Measurements from ENCODE around the gene SPATA2L. TPM values are rescaled to one million over a fixed set of nuclear protein-coding genes. Genes with fewer than 3 reads are reported as not detected.
A peak's percentile ranks its signal among the peaks of the same experiment; 100 is the strongest.
"Not testable (repeated sequence)": the region's sequence is repeated elsewhere in the genome, so short reads cannot be mapped to it uniquely, and the experiment has no call there.

SPATA2L gene
- total and polyA plus RNA-seq, 7 experiments from 2014 or later: 7.0 to 32.2 (median 12.0) TPM

DNA sequence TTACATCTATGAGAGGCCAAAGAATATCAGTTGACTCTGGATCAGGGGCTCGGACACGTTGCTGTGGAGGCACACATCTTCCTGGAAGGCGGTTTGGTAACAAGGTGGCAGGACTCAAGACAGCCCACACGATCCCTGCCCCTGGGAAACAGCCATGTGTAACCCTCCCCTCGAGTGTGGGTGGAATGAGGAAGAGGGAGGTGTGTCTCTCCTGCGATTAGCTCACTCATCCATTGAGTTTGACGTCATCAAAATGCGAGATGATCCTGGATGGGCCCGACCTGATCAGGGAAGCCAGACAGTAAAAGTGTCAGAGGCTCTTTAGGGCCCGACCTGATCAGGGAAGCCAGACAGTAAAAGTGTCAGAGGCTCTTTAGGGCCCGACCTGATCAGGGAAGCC lies 37.3 kb downstream of the SPATA2L start:
- H3K4me1 ChIP-seq (ENCODE audit: control insufficient read depth in 2 of 2, insufficient read depth in 2 of 2, low read length in 2 of 2); H3K36me3 ChIP-seq (ENCODE audit: control insufficient read depth in 2 of 3, insufficient read depth in 3 of 3, low read length in 3 of 3); H3K27me3 ChIP-seq (ENCODE audit: control insufficient read depth in 2 of 2, insufficient read depth in 2 of 2, low read length in 2 of 2); H3K27me3 Mint-ChIP-seq; H3K27ac ChIP-seq (ENCODE audit: low read depth, low read length); CTCF ChIA-PET; H3K4me3 ChIP-seq (ENCODE audit: low read length); H3K9me3 ChIP-seq (ENCODE audit: control insufficient read depth in 2 of 3, low read length in 3 of 3); H3K27ac Mint-ChIP-seq; H3K4me3 Mint-ChIP-seq; ATAC-seq; H3K9me3 Mint-ChIP-seq; intact Hi-C loops (cut with micrococcal nuclease); DNase-seq: not testable (repeated sequence)
- POLR2A ChIA-PET: interaction anchor here (0.6 kb wide), 1 partner anchor 30 kb away, joined by 3 read pairs; no protein-coding TSS in a partner anchor
- Mint-ChIP-seq H3K4me1 (peaks cover 5 to 19% (median 14%) of the 10 kb centered on the region in 7 donors), H3K36me3 (peaks cover 7 to 26% (median 10%) of the 10 kb centered on the region in 5 donors)

- H3K27ac ChIP-seq (ENCODE audit: low read depth, low read length): no peak overlapping the region
- intact Hi-C loops (cut with micrococcal nuclease): no loop called here
- POLR2A ChIA-PET: no interaction called here
- H3K36me3 Mint-ChIP-seq: peaks cover 7 to 23% (median 10%) of the 10 kb centered on the region in 5 donors
- CTCF ChIA-PET: no interaction called here
- no peak overlapping the region for H3K4me3 ChIP-seq (ENCODE audit: low read length)
- H3K4me1 Mint-ChIP-seq: peaks cover 10 to 25% (median 19%) of the 10 kb centered on the region in 7 donors
- H3K27me3 Mint-ChIP-seq: no peaks in the 10 kb centered on the region
- H3K9me3 ChIP-seq (ENCODE audit: control insufficient read depth in 2 of 3, low read length in 3 of 3): no peaks in the 10 kb centered on the region
- peak overlapping the region in 1 of 9 donors; percentile 10 for H3K27ac Mint-ChIP-seq
- H3K27me3 ChIP-seq (ENCODE audit: control insufficient read depth in 2 of 2, insufficient read depth in 2 of 2, low read length in 2 of 2): no peaks in the 10 kb centered on the region
- H3K36me3 ChIP-seq (ENCODE audit: control insufficient read depth in 2 of 3, insufficient read depth in 3 of 3, low read length in 3 of 3): peaks cover 0 to 5% (median 0%) of the 10 kb centered on the region in 3 experiments
- peaks cover 6 to 16% of the 10 kb centered on the region in 2 donors for H3K4me1 ChIP-seq (ENCODE audit: control insufficient read depth in 2 of 2, insufficient read depth in 2 of 2, low read length in 2 of 2)
- ATAC-seq (no peak), DNase-seq (no peak)
- peak overlapping the region in 2 of 10 donors; percentile 13 to 78 for H3K4me3 Mint-ChIP-seq
- H3K9me3 Mint-ChIP-seq: no peaks in the 10 kb centered on the region
These were observed 40.3 kb downstream of the SPATA2L start for GRCh38 chr16:89661215-89661614.

DNA sequence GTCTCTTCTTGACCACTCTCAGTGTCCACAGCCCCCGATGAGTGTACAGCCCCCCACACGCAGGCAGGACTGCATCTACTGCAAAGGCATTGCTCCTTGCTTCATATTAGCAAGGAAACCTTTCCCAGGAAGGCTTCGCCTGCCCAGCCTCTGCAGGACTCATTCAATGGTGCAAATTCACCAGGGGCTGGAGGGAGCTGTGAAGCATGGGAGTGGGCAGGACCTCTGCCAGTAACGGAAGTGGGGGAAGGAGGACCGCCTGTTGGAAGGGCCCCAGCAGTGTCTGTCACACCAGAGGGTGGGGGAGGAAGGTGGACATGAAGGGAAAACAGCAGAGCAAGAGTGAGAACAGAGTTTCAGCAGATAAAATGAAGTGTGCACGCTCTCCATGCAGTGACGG lies 41.4 kb downstream of the SPATA2L start:
- DNase-seq: no peak
- Mint-ChIP-seq H3K4me3 (peak overlapping the region in 2 of 10 donors; percentile 20 to 34), H3K36me3 (peaks cover 7 to 23% (median 10%) of the 10 kb centered on the region in 5 donors), H3K4me1 (peaks cover 10 to 36% (median 26%) of the 10 kb centered on the region in 7 donors), H3K27ac (peak overlapping the region in 1 of 9 donors; percentile 45), H3K9me3 (no peaks in the 10 kb centered on the region), H3K27me3 (no peaks in the 10 kb centered on the region)
- Histone ChIP-seq H3K27me3 (ENCODE audit: control insufficient read depth in 2 of 2, insufficient read depth in 2 of 2, low read length in 2 of 2) (no peaks in the 10 kb centered on the region), H3K4me1 (ENCODE audit: control insufficient read depth in 2 of 2, insufficient read depth in 2 of 2, low read length in 2 of 2) (peaks cover 6 to 16% of the 10 kb centered on the region in 2 donors), H3K9me3 (ENCODE audit: control insufficient read depth in 2 of 3, low read length in 3 of 3) (no peaks in the 10 kb centered on the region), H3K4me3 (ENCODE audit: low read length) (no peak overlapping the region), H3K36me3 (ENCODE audit: control insufficient read depth in 2 of 3, insufficient read depth in 3 of 3, low read length in 3 of 3) (peaks cover 0 to 5% (median 0%) of the 10 kb centered on the region in 3 experiments), H3K27ac (ENCODE audit: low read depth, low read length) (no peak overlapping the region)
- intact Hi-C loops (cut with micrococcal nuclease): no loop called here
- ChIA-PET POLR2A (no interaction called here), CTCF (no interaction called here)
- ATAC-seq: no peak

DNA sequence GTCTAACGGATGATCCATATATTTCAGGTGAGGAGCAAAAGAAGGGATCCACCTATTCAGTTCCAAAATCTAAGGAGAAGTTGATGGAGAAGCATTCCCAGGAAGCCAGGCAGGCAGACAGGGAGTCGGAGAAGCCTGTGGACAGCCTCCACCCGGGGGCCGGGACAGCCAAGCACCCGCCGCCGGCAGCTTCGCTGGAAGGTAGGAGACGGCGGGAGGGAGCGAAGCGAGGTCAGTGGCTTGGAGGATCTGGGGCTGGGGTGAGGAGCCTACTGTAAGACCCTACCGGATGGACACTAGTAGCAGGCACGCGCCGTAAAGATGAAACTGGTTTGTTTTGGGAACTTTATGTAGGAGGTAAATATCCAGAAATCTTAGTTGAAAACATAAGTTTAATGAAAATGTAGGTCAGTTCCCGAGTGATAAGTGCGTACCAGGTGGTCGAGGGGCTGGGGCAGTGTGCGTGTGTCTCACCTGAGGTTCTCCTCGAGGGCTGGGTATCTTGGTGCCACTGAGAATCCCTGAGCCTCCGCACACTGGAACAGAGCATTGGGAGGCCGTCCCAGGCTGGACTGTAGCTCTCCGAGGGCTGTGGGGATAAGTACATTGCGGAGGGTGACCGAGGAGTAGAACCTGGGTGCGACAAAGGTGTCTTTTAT lies 43.2 kb downstream of the SPATA2L start:
- POLR2A ChIA-PET: interaction anchor here (1.3 to 2.7 kb wide), 3 partner anchors 29 to 418 kb away, joined by 3 to 13 read pairs (median 3); partner anchors contain the start of genes CDK10 and SPATA2L

DNA sequence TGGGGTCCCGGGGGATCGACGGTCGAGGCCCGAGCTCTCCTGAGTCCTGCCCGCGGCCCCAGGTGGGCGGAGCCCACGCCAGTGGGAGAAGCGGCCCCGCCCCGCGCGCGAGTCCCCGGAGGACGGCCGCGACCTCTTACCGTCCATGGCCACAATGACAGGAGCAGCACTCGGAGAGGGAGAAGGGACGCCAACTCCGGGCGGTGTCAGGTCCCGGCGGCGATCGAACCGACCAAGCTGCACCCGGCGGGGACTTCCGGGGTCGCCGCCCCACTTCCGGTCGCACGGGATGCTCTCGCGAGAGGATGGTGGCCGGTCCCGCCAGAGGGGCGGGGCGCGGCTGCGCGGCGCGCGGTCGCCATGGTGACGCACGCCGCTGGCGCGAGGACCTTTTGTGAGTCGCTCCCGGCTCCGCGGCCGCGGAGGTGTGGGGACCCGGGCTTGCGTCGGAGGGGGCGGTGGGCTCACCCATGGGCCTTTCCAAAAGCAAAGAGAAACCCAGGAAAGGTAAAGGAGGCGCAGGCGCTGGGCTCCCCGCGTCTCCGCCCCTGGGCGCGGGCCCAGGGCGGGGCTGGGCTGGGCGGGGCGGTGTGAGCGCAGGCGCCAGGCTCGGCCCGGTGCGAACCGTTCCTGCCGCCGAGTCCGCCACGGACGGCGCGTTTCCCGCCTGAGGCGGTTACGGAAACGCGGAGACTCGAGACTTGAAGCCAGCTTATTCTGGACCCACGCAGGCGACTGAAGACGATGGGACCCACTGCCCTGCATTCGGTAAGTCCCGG lies 43.9 kb downstream of the SPATA2L start, which contains the start of the genes CHMP1A and SPATA33:
Gene CHMP1A, minus strand, starts transcription at position 267 of the 779 bp plus-strand sequence. Its CDS starts 120 bp downstream, at position 147.
Gene SPATA33, plus strand, starts transcription at position 395 of the 779 bp plus-strand sequence. Its CDS starts 76 bp downstream, at position 471.
- no peaks in the 10 kb centered on the region for H3K9me3 Mint-ChIP-seq
- ChIA-PET POLR2A (interaction anchor here (0.6 to 2.7 kb wide), 6 partner anchors 29 to 417 kb away, joined by 3 to 13 read pairs (median 3); partner anchors contain the start of genes CDK10, SPATA2L and TCF25), CTCF (interaction anchor here (0.6 kb wide), 1 partner anchor 285 kb away, joined by 3 read pairs; no protein-coding TSS in a partner anchor)
- intact Hi-C loops (cut with micrococcal nuclease): loop anchor here (1.0 to 5.0 kb wide), 8 partner anchors 29 to 410 kb away; partner anchors contain the start of genes CDK10 (in 2 of the 2), RPL13 (in 2 of the 2), SPG7 (in 1 of the 2) and TCF25 (in 1 of the 2)
- H3K27me3 ChIP-seq (ENCODE audit: control insufficient read depth in 2 of 2, insufficient read depth in 2 of 2, low read length in 2 of 2): no peaks in the 10 kb centered on the region
- peaks cover 6 to 16% of the 10 kb centered on the region in 2 donors for H3K4me1 ChIP-seq (ENCODE audit: control insufficient read depth in 2 of 2, insufficient read depth in 2 of 2, low read length in 2 of 2)
- H3K27ac ChIP-seq (ENCODE audit: low read depth, low read length): peak within 1 kb of the TSS; percentile 85
- peak; percentile 87 to 98 (median 94) for DNase-seq
- peak within 1 kb of the TSS; percentile 88 for H3K4me3 ChIP-seq (ENCODE audit: low read length)
- H3K36me3 Mint-ChIP-seq: peaks cover 7 to 23% (median 10%) of the 10 kb centered on the region in 5 donors
- H3K9me3 ChIP-seq (ENCODE audit: control insufficient read depth in 2 of 3, low read length in 3 of 3): no peaks in the 10 kb centered on the region
- ATAC-seq: peak; percentile 95
- peaks cover 0 to 5% (median 0%) of the 10 kb centered on the region in 3 experiments for H3K36me3 ChIP-seq (ENCODE audit: control insufficient read depth in 2 of 3, insufficient read depth in 3 of 3, low read length in 3 of 3)
- no peaks in the 10 kb centered on the region for H3K27me3 Mint-ChIP-seq
- peak within 1 kb of the TSS; percentile 82 to 93 (median 86) for H3K4me3 Mint-ChIP-seq
- H3K4me1 Mint-ChIP-seq: peaks cover 17 to 44% (median 36%) of the 10 kb centered on the region in 7 donors
- H3K27ac Mint-ChIP-seq: peak within 1 kb of the TSS; percentile 71 to 89 (median 85)

More for the DNA sequence above, 43.2 kb downstream of the SPATA2L start:
- DNase-seq (peak in 1 of 9 donors; percentile 41), ATAC-seq (no peak)
- Histone ChIP-seq H3K4me1 (ENCODE audit: control insufficient read depth in 2 of 2, insufficient read depth in 2 of 2, low read length in 2 of 2) (peaks cover 6 to 16% of the 10 kb centered on the region in 2 donors), H3K4me3 (ENCODE audit: low read length) (peak overlapping the region; percentile 88), H3K36me3 (ENCODE audit: control insufficient read depth in 2 of 3, insufficient read depth in 3 of 3, low read length in 3 of 3) (peaks cover 0 to 5% (median 0%) of the 10 kb centered on the region in 3 experiments), H3K27me3 (ENCODE audit: control insufficient read depth in 2 of 2, insufficient read depth in 2 of 2, low read length in 2 of 2) (no peaks in the 10 kb centered on the region), H3K27ac (ENCODE audit: low read depth, low read length) (peak overlapping the region; percentile 85), H3K9me3 (ENCODE audit: control insufficient read depth in 2 of 3, low read length in 3 of 3) (no peaks in the 10 kb centered on the region)
- H3K4me1 Mint-ChIP-seq: peaks cover 17 to 44% (median 36%) of the 10 kb centered on the region in 7 donors
- H3K27ac Mint-ChIP-seq: peak overlapping the region; percentile 64 to 85 (median 81)
- intact Hi-C loops (cut with micrococcal nuclease): loop anchor here (1.0 to 5.0 kb wide), 6 partner anchors 28 to 411 kb away; partner anchors contain the start of genes RPL13 (in 2 of the 2), CDK10 (in 1 of the 2) and SPG7 (in 1 of the 2)
- H3K36me3 Mint-ChIP-seq: peaks cover 7 to 23% (median 10%) of the 10 kb centered on the region in 5 donors
- no peaks in the 10 kb centered on the region for H3K9me3 Mint-ChIP-seq
- CTCF ChIA-PET: no interaction called here
- H3K27me3 Mint-ChIP-seq: no peaks in the 10 kb centered on the region
- H3K4me3 Mint-ChIP-seq: peak overlapping the region; percentile 82 to 93 (median 86)

Measured in naive thymus-derived CD4-positive, alpha-beta T cell (primary cell).